IPS DF 19.7 (cell line): ENCODE measurements around the gene FRA10AC1.

Experiments
- DNase-seq: peaks from one replicate; pipeline ENCODE4 v3.0.0-alpha.2; 2013; ENCODE audit warnings: low read depth, low spot score

Gene FRA10AC1

GRCh38 chr10:93629647-93630305, 72.6 kb downstream of the FRA10AC1 start:
- no peak for DNase-seq

- no peak for DNase-seq
These were observed 73.5 kb downstream of the FRA10AC1 start for GRCh38 chr10:93628858-93629257.

GRCh38 chr10:93622942-93623341, 79.5 kb downstream of the FRA10AC1 start:
- no peak for DNase-seq

- no peak for DNase-seq
These were observed 81.5 kb downstream of the FRA10AC1 start for GRCh38 chr10:93620925-93621324.
